ENCODE data around the gene SDS.

The SDS gene

DNA sequence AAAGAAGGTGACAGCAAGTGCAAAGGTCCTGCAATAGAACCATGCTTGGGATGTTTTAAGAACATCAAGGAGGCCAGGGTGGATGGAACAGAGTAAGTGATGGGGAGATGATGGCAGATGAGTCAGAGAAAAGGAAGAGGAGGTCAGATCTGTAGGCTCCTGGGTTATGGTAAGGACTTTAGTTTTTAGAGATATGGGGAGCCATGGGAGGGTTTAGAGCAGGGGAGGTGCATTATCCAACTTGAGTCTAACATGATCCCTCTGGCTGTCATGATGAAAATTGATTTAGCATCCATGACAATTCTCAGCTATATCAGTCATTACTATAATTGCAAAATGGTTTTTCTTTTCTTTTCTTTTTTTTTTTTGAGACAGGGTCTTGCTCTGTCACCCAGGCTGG is 52.6 kb downstream of the SDS start:
- in situ Hi-C loops (cut with HindIII; ENCODE audit: low sequenced_read_pairs) = no loop called here
- TF ChIP-seq, protein P1, sequence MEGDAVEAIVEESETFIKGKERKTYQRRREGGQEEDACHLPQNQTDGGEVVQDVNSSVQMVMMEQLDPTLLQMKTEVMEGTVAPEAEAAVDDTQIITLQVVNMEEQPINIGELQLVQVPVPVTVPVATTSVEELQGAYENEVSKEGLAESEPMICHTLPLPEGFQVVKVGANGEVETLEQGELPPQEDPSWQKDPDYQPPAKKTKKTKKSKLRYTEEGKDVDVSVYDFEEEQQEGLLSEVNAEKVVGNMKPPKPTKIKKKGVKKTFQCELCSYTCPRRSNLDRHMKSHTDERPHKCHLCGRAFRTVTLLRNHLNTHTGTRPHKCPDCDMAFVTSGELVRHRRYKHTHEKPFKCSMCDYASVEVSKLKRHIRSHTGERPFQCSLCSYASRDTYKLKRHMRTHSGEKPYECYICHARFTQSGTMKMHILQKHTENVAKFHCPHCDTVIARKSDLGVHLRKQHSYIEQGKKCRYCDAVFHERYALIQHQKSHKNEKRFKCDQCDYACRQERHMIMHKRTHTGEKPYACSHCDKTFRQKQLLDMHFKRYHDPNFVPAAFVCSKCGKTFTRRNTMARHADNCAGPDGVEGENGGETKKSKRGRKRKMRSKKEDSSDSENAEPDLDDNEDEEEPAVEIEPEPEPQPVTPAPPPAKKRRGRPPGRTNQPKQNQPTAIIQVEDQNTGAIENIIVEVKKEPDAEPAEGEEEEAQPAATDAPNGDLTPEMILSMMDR (IDR thresholded peaks at IDR 0.05; ENCODE audit: low read depth, low read length) = no peak
- H3K4me3 ChIP-seq (ENCODE audit: low read depth, low read length) = no peak overlapping the region
- no peak for DNase-seq (ENCODE audit: low read depth, low spot score)

DNA sequence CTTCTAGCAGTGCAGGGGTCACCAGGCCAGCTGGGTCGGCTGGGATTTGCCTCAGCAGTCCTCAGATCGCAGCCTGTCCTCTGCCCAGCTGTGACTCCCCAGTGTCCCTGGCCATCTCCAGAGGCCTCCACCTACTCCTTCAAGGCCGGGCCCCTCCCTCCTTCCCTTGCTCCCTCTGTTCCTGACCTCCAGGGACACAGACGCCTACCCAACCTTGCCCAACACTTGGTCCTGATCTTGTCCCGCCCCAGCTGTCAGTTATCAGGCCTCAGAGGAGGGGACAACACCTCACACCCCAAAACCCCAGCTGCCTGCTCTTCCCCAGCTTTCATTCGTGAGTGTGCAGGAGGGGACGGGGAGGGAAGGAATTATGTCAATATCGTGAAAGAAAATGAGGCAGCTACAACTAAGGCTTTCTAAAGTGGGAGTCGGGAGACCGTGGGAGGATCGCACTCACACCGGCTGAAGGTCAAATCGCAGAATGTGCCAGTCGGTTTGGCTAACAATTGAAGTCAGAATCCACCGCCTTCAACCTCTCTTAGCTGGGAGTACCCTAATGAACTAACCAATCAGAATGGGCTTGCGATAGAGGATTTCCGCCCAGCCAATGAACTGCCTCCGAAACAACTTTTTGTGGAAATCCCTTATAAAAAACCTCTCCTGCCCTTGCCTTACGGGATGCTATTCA is 54.7 kb downstream of the SDS start:
- no peak for DNase-seq (ENCODE audit: low read depth, low spot score)
- TF ChIP-seq, protein P1 (IDR thresholded peaks at IDR 0.05; ENCODE audit: low read depth, low read length) = no peak
- in situ Hi-C loops (cut with HindIII; ENCODE audit: low sequenced_read_pairs) = no loop called here
- H3K4me3 ChIP-seq (ENCODE audit: low read depth, low read length) = no peak overlapping the region

DNA sequence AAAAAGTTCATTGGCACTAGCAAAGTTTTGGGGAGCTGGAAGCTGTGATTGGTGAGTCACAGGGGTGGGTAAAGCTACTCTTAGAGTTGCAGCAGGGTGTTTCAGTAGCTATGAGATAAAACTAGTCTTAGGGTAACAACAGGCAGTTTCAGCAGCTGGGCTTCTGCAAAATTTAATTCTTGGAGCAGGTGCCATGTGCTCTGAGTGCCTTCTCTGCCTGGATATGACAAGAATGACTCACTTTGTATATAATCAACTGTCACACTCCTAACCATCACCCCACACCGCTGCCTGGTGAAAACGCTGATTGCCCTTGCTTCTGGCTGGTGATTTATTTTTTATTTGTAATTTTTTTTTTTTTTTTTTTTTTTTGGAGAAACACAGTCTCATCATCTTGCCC is 55.8 kb downstream of the SDS start:
- H3K4me3 ChIP-seq (ENCODE audit: low read depth, low read length) = no peak overlapping the region
- in situ Hi-C loops (cut with HindIII; ENCODE audit: low sequenced_read_pairs) = no loop called here
- DNase-seq (ENCODE audit: low read depth, low spot score) = no peak
- TF ChIP-seq, protein P1 (IDR thresholded peaks at IDR 0.05; ENCODE audit: low read depth, low read length) = no peak

DNA sequence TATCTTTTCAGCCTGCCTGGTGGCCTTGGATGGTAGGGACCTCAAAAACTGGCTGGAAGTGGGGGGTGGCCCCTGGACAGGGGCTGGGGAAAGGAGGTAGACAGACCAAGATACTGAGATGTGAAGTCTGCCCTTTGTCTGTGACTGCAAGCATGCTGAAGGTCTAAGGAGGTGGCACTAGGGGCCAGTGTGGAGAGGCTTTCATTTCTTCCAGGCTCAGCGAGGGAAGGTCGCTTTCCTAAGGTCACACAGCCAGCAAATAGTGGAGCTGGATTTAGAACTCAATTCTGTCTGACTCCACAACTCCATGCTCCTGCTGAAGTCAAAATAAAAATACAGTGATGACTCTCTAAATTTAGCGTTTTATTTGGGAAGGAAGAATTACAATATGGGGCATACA is 56.6 kb downstream of the SDS start:
- in situ Hi-C loops (cut with HindIII; ENCODE audit: low sequenced_read_pairs) = no loop called here
- DNase-seq (ENCODE audit: low read depth, low spot score) = no peak
- H3K4me3 ChIP-seq (ENCODE audit: low read depth, low read length) = no peak overlapping the region
- TF ChIP-seq, protein P1 (IDR thresholded peaks at IDR 0.05; ENCODE audit: low read depth, low read length) = peak; percentile 2

DNA sequence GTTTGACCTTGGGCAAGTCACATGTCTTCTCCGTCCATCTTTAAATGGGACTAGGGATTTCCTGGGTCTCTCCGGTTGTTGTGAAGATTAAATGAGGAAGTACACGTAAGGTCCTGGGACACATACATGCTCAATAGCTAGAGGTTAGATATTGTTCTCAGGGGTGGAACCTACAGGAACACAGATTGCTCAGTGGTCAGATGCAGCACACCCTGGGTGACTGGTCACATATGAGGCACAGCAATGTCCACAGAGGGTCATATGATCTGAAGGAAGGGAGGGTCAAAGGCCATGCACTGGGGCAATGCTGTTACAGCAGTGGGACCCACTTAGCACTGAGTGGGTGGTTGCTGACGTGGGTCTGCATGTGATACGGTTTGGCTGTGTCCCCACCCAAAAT is 57.3 kb downstream of the SDS start:
- no peak for DNase-seq (ENCODE audit: low read depth, low spot score)
- no peak overlapping the region for H3K4me3 ChIP-seq (ENCODE audit: low read depth, low read length)
- in situ Hi-C loops (cut with HindIII; ENCODE audit: low sequenced_read_pairs) = no loop called here
- TF ChIP-seq, protein P1 (IDR thresholded peaks at IDR 0.05; ENCODE audit: low read depth, low read length) = no peak

DNA sequence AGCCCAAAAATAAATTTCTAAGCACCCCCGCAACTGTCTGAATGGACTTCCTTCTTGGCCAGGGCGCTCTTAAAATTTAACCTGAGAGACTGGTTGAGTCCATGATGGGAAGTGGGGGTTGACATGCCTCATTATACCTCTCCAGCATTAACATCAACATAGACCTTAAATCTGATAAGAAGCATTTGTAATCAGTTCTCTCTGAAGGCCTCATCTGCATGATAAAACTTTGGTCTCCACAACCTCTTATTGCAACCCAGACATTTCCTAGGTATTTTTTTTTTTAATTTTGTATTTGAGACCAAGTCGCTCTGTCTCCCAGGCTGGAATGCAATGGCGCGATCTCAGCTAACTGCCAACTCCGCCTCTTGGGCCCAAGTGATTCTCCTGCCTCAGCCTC is 58.4 kb downstream of the SDS start:
- DNase-seq (ENCODE audit: low read depth, low spot score) = no peak
- no peak overlapping the region for H3K4me3 ChIP-seq (ENCODE audit: low read depth, low read length)
- in situ Hi-C loops (cut with HindIII; ENCODE audit: low sequenced_read_pairs) = no loop called here
- TF ChIP-seq, protein P1 (IDR thresholded peaks at IDR 0.05; ENCODE audit: low read depth, low read length) = no peak

All from astrocyte of the spinal cord (primary cell).